Panc1 (cell line): Measurements from ENCODE around the gene SLC7A4. TPM values are rescaled to one million over a fixed set of nuclear protein-coding genes. Genes with fewer than 3 reads are reported as not detected.

Source experiments
- ATAC-seq: fragments of 200-7000 bp; cut with Tn5 transposase; 2 replicates; pipeline ENCODE4 v1.9.1; 2020; ENCODE audit warnings: mild to moderate bottlenecking, moderate library complexity
- Bru-seq: library from RNA; stranded (reverse); fragments of 400-500 nt; gene quantifications from one replicate; lab custom pipeline; 2021; lab: Mats Ljungman, UMichigan
- BruChase-seq, 2 experiments: library from RNA; stranded (reverse); fragments of 400-500 nt; gene quantifications; one replicate each; lab custom pipeline; 2021; lab: Mats Ljungman, UMichigan
- BruUV-seq: library from RNA; stranded (reverse); fragments of 400-500 nt; replicated peaks from 2 replicates; lab custom pipeline; 2021; lab: Mats Ljungman, UMichigan
- CTCF ChIA-PET: fragments of 300-600 bp; sonication (Branson Sonifier 250); formaldehyde crosslinking; loops from one replicate; lab custom pipeline; 2022; ENCODE audit warnings: antibody characterized with exemption; lab: Charles Lee
- POLR2A ChIA-PET: fragments of 300-600 bp; sonication (Branson Sonifier 250); formaldehyde crosslinking; loops from one replicate; lab custom pipeline; 2022; ENCODE audit warnings: antibody characterized with exemption; lab: Charles Lee
- DNase-seq: peaks from one replicate; pipeline ENCODE4 v3.0.0-alpha.2; 2010; ENCODE audit warnings: low read depth, low spot score
- H3K27ac ChIP-seq: 2 replicates; pipeline ENCODE4 v1.5.1; 2011; ENCODE audit warnings: mild to moderate bottlenecking, low read length, inconsistent platforms
- H3K27me3 ChIP-seq: fragments of 200-500 bp; sonication (Bioruptor generic); 2 replicates; pipeline ENCODE4 v1.6.0; 2014; ENCODE audit warnings: low read length, inconsistent platforms; ENCODE audit not compliant: control insufficient read depth, insufficient read depth
- H3K36me3 ChIP-seq: fragments of 200-500 bp; sonication (Bioruptor generic); 2 replicates; pipeline ENCODE4 v1.5.1; 2014; ENCODE audit warnings: inconsistent platforms, mild to moderate bottlenecking, low read length, moderate library complexity; ENCODE audit not compliant: control insufficient read depth, insufficient read depth
- H3K4me1 ChIP-seq: 2 replicates; pipeline ENCODE4 v1.5.1; 2011; ENCODE audit warnings: inconsistent platforms, mild to moderate bottlenecking, low read length, moderate library complexity; ENCODE audit not compliant: control insufficient read depth, insufficient read depth
- H3K4me3 ChIP-seq, 2 experiments: 2 replicates each; pipeline ENCODE4 v1.5.1; 2011 to 2012; ENCODE audit warnings: low read depth in 2 of 2, low read length in 2 of 2, mild to moderate bottlenecking in 2 of 2, inconsistent platforms in 1 of 2, moderate library complexity in 1 of 2
- H3K9me3 ChIP-seq: fragments of 200-500 bp; sonication (Bioruptor generic); 2 replicates; pipeline ENCODE4 v1.5.1; 2014; ENCODE audit warnings: low read depth, mild to moderate bottlenecking, inconsistent platforms, low read length, moderate library complexity; ENCODE audit not compliant: control insufficient read depth, insufficient read depth
- POLR2AphosphoS5 ChIP-seq: IDR thresholded peaks from 2 replicates; pipeline ENCODE4 v1.6.1; 2012; ENCODE audit warnings: mild to moderate bottlenecking, low read depth, low read length, moderate library complexity
- SIN3A ChIP-seq: IDR thresholded peaks from 2 replicates; pipeline ENCODE4 v1.6.1; 2012; ENCODE audit warnings: low read depth, mild to moderate bottlenecking, low read length, moderate library complexity, borderline replicate concordance; ENCODE audit not compliant: insufficient read depth
- TCF7L2 ChIP-seq: IDR thresholded peaks from 2 replicates; pipeline ENCODE4 v1.6.1; 2011; ENCODE audit warnings: mild to moderate bottlenecking, low read depth, low read length, inconsistent platforms
- in situ Hi-C: cut with HindIII; loops from 2 replicates; pipeline ENCODE4 v1.10.0; 2016; ENCODE audit warnings: low sequenced_read_pairs, low pct_unique_long_range_greater_than_20kb
- intact Hi-C: fragments of 100-400 bp; cut with micrococcal nuclease; formaldehyde crosslinking; loops from one replicate; pipeline ENCODE4 v1.10.0; 2022; ENCODE audit not compliant: unreplicated experiment
- long read RNA-seq: library from polyadenylated mRNA; unstranded; transcript quantifications from one replicate; pipeline ENCODE4 v2.0.0, GENCODE V29; 2021; ENCODE audit not compliant: unreplicated experiment
- polyA plus RNA-seq: library from polyadenylated mRNA; unstranded; fragments of >200 nt; gene quantifications from one replicate; pipeline ENCODE4 v1.2.1, GENCODE V29; 2012; ENCODE audit warnings: missing spikeins; ENCODE audit not compliant: insufficient read length
- total RNA-seq: library from RNA; stranded (reverse); gene quantifications from one replicate; pipeline ENCODE4 v1.2.1, GENCODE V29; 2021; ENCODE audit not compliant: unreplicated experiment
- TF ChIP-seq, protein P1 (sequence below), 2 experiments: IDR thresholded peaks; 2 replicates each; pipeline ENCODE4 v1.6.1; 2011 to 2012; ENCODE audit warnings: low read depth in 2 of 2, control low read depth in 1 of 2, low read length in 1 of 2, mild to moderate bottlenecking in 1 of 2, moderate library complexity in 1 of 2; ENCODE audit not compliant: insufficient read depth in 1 of 2
- TF ChIP-seq, protein P2 (sequence below): fragments of 450-650 bp; IDR thresholded peaks from 2 replicates; pipeline ENCODE4 v1.5.1; 2017; ENCODE audit warnings: mild to moderate bottlenecking

SLC7A4 gene, protein sequence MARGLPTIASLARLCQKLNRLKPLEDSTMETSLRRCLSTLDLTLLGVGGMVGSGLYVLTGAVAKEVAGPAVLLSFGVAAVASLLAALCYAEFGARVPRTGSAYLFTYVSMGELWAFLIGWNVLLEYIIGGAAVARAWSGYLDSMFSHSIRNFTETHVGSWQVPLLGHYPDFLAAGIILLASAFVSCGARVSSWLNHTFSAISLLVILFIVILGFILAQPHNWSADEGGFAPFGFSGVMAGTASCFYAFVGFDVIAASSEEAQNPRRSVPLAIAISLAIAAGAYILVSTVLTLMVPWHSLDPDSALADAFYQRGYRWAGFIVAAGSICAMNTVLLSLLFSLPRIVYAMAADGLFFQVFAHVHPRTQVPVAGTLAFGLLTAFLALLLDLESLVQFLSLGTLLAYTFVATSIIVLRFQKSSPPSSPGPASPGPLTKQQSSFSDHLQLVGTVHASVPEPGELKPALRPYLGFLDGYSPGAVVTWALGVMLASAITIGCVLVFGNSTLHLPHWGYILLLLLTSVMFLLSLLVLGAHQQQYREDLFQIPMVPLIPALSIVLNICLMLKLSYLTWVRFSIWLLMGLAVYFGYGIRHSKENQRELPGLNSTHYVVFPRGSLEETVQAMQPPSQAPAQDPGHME
- total RNA-seq (not detected), Bru-seq, nascent RNA (not detected), BruChase-seq, experiment 1, labeled RNA remaining after a 2-hour chase (not detected), BruChase-seq, experiment 2, labeled RNA remaining after a 6-hour chase (not detected)
- polyA plus RNA-seq: not detected
- long read RNA-seq: 0 reads

DNA sequence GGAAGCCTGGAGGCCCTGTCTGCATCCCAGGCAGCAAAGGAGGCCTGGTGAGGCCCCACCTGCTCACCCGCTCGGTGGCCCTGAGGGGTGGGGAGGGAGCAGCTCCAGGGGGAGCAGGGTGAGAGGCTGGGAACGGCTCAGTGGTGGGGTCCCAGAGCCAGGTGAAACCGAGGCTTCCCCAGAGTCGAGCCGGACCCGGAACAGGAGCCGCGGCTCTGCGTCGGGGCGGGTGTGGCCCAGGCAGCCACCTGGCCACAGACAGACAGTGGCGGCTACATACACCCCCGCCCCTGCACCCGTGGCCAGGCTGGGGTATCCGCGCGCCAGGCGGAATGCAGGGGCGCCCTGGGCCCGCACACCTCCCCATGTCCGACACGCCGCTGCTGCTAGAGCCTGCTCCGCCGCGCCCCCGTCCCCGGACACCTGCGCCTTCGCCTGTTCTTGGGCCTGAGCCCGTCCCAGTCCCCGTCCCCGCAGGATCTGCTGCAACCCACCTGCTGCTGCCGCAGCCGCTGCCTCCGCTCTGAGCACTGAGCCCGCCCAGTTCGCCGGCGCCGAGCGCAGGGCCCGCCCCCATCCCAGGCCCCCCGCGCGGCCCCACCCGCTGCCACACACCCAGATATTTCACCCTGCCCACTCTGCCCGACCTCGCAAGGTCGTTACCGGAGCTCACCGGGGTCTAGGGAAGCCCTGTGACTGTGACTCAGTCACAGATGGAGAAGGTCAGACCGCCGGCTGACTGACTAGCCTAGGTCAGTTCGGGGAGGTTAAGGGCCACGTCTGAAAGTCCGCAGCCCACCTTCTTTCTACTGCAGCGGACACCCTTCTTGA, at the start of gene SLC7A4:
Gene SLC7A4, minus strand, starts transcription at position 525 of the 831 bp plus-strand sequence. CDS start 749 bp downstream, outside the sequence.
- Histone ChIP-seq H3K27me3 (no peaks in the 10 kb centered on the region), H3K36me3 (no peaks in the 10 kb centered on the region), H3K9me3 (no peaks in the 10 kb centered on the region), H3K4me3 (no peak within 1 kb of the TSS), H3K27ac (no peak within 1 kb of the TSS), H3K4me1 (no peaks in the 10 kb centered on the region)
- in situ Hi-C loops (no loop called here), intact Hi-C loops (no loop called here)
- BruUV-seq: no TSS peak
- ChIA-PET POLR2A (no interaction called here), CTCF (no interaction called here)
- TF ChIP-seq POLR2AphosphoS5 (no peak), TCF7L2 (no peak), SIN3A (no peak)
- TF ChIP-seq, protein P1, sequence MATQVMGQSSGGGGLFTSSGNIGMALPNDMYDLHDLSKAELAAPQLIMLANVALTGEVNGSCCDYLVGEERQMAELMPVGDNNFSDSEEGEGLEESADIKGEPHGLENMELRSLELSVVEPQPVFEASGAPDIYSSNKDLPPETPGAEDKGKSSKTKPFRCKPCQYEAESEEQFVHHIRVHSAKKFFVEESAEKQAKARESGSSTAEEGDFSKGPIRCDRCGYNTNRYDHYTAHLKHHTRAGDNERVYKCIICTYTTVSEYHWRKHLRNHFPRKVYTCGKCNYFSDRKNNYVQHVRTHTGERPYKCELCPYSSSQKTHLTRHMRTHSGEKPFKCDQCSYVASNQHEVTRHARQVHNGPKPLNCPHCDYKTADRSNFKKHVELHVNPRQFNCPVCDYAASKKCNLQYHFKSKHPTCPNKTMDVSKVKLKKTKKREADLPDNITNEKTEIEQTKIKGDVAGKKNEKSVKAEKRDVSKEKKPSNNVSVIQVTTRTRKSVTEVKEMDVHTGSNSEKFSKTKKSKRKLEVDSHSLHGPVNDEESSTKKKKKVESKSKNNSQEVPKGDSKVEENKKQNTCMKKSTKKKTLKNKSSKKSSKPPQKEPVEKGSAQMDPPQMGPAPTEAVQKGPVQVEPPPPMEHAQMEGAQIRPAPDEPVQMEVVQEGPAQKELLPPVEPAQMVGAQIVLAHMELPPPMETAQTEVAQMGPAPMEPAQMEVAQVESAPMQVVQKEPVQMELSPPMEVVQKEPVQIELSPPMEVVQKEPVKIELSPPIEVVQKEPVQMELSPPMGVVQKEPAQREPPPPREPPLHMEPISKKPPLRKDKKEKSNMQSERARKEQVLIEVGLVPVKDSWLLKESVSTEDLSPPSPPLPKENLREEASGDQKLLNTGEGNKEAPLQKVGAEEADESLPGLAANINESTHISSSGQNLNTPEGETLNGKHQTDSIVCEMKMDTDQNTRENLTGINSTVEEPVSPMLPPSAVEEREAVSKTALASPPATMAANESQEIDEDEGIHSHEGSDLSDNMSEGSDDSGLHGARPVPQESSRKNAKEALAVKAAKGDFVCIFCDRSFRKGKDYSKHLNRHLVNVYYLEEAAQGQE (IDR thresholded peaks at IDR 0.05; ENCODE audit: insufficient read depth in 1 of 2, low read depth in 2 of 2, low read length in 1 of 2): no peak
- TF ChIP-seq, protein P2, sequence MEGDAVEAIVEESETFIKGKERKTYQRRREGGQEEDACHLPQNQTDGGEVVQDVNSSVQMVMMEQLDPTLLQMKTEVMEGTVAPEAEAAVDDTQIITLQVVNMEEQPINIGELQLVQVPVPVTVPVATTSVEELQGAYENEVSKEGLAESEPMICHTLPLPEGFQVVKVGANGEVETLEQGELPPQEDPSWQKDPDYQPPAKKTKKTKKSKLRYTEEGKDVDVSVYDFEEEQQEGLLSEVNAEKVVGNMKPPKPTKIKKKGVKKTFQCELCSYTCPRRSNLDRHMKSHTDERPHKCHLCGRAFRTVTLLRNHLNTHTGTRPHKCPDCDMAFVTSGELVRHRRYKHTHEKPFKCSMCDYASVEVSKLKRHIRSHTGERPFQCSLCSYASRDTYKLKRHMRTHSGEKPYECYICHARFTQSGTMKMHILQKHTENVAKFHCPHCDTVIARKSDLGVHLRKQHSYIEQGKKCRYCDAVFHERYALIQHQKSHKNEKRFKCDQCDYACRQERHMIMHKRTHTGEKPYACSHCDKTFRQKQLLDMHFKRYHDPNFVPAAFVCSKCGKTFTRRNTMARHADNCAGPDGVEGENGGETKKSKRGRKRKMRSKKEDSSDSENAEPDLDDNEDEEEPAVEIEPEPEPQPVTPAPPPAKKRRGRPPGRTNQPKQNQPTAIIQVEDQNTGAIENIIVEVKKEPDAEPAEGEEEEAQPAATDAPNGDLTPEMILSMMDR: no peak
- no peak for DNase-seq
- ATAC-seq: no peak

DNA sequence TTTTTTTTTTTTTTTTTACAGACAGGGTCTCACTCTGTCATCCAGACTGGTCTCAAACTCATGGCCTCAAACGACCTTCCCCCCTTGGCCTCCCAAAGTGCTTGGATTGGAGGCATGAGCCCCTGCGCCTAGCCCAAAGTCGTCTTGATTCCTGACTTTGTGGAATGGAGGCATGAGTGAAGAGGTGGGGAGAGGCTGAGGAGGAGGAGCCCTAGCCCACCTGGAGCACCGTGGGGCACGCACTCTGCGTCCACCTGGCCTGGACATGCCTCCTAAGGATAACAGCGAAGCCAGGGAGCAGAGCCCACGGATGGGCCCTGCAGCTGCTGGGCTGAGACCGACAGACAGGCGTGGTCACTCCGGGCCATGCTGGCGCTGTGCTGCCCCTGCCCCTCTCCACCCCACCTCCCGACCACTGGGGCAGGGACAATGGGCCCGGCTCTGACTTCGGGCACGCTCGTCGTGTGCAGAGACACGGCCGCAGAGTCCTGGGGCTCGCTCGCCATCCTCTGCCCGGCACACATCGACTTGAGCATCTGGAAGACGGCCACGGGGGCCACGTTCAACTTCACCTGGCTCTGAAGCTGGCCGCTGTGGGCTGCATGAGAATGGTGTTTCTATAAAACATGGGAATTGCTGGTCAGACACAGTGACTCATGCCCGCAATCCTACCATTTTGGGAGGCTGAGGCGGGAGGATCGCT, 48.2 kb upstream of the SLC7A4 start:
- DNase-seq (no peak), ATAC-seq (no peak)
- H3K9me3 ChIP-seq: no peaks in the 10 kb centered on the region
- POLR2A ChIA-PET: no interaction called here
- BruUV-seq: no TSS peak
- H3K27me3 ChIP-seq: no peaks in the 10 kb centered on the region
- in situ Hi-C loops: no loop called here
- no peak overlapping the region for H3K4me3 ChIP-seq
- no peaks in the 10 kb centered on the region for H3K36me3 ChIP-seq
- CTCF ChIA-PET: no interaction called here
- H3K27ac ChIP-seq: no peak overlapping the region
- no peaks in the 10 kb centered on the region for H3K4me1 ChIP-seq
- intact Hi-C loops: no loop called here
- TF ChIP-seq TCF7L2 (no peak), SIN3A (no peak), POLR2AphosphoS5 (no peak)
- TF ChIP-seq, protein P1 (IDR thresholded peaks at IDR 0.05; ENCODE audit: insufficient read depth in 1 of 2, low read depth in 2 of 2, low read length in 1 of 2): no peak
- TF ChIP-seq, protein P2: no peak
